Esophagus (tissue), 2 donors: Measurements from ENCODE around the gene ZNF784. TPM values are rescaled to one million over a fixed set of nuclear protein-coding genes. Genes with fewer than 3 reads are reported as not detected.

ENCODE experiments used
- H3K27ac ChIP-seq, 2 donors: one replicate each; pipeline ENCODE4 v1.5.1; 2013; ENCODE audit warnings: low read depth in 2 of 2, mild to moderate bottlenecking in 2 of 2, inconsistent platforms in 1 of 2, low read length in 1 of 2, moderate library complexity in 1 of 2
- H3K27me3 ChIP-seq, 2 donors: one replicate each; pipeline ENCODE4 v1.6.1; 2013; ENCODE audit warnings: low read length in 2 of 2, control low read depth in 1 of 2, mild to moderate bottlenecking in 1 of 2; ENCODE audit not compliant: insufficient read depth in 2 of 2, control insufficient read depth in 1 of 2
- H3K36me3 ChIP-seq, 2 donors: one replicate each; pipeline ENCODE4 v1.6.1; 2013; ENCODE audit warnings: low read length in 1 of 2; ENCODE audit not compliant: control insufficient read depth in 2 of 2, insufficient read depth in 2 of 2
- H3K4me1 ChIP-seq, 2 donors: one replicate each; pipeline ENCODE4 v1.6.1; 2013; ENCODE audit warnings: low read length in 1 of 2; ENCODE audit not compliant: control insufficient read depth in 2 of 2, insufficient read depth in 2 of 2
- H3K4me3 ChIP-seq, 2 donors: one replicate each; pipeline ENCODE4 v1.5.1; 2013; ENCODE audit warnings: low read length in 2 of 2, mild to moderate bottlenecking in 2 of 2, low read depth in 1 of 2, moderate library complexity in 1 of 2
- H3K9me3 ChIP-seq, 2 donors: one replicate each; pipeline ENCODE4 v1.6.1; 2013; ENCODE audit warnings: mild to moderate bottlenecking in 2 of 2, low read depth in 1 of 2, low read length in 1 of 2, moderate library complexity in 1 of 2; ENCODE audit not compliant: control insufficient read depth in 2 of 2, insufficient read depth in 1 of 2
- WGBS, 2 donors: extraction: QIAGEN DNeasy Blood & Tissue Kit; methylation state at CpG; one replicate each; pipeline ENCODE4 v1.1.7; 2013; 5-methylcytosine and 5-hydroxymethylcytosine counted together
- polyA plus RNA-seq, 2 donors: library from polyadenylated mRNA; stranded (reverse); fragments of 200-250 nt; gene quantifications; one replicate each; pipeline ENCODE4 v1.2.3, GENCODE V29; 2013
- donor health status: healthy with polysubstance abuse.
- donor health status: Bipolar disorder and iron deficiency.

ZNF784 gene
- polyA plus RNA-seq, 2 donors, result 5.2 to 5.9 TPM

- H3K27me3 ChIP-seq, result no peaks in the 10 kb centered on the region
- no peaks in the 10 kb centered on the region for H3K9me3 ChIP-seq
- 96 to 97% methylated on average over 38 of the region's 38 CpGs for WGBS, 2 donors
- no peak overlapping the region for H3K4me3 ChIP-seq
- H3K36me3 ChIP-seq, result peaks cover 0 to 31% of the 10 kb centered on the region in 2 donors
- peaks cover 0 to 2% of the 10 kb centered on the region in 2 donors for H3K4me1 ChIP-seq
- H3K27ac ChIP-seq, result no peak overlapping the region
Measured at GRCh38 chr19:55616395-55616875, 7.9 kb downstream of the ZNF784 start.

GRCh38 chr19:55615543-55616394 lies 8.6 kb downstream of the ZNF784 start:
- Histone ChIP-seq H3K4me3 (no peak overlapping the region), H3K27me3 (no peaks in the 10 kb centered on the region), H3K27ac (no peak overlapping the region), H3K4me1 (peaks cover 0 to 3% of the 10 kb centered on the region in 2 donors), H3K9me3 (no peaks in the 10 kb centered on the region), H3K36me3 (peaks cover 0 to 27% of the 10 kb centered on the region in 2 donors)
- WGBS, 2 donors, result 97% methylated on average over 70 to 88 of the region's 88 CpGs

GRCh38 chr19:55614711-55615542 lies 9.4 kb downstream of the ZNF784 start:
- no peak overlapping the region for H3K4me3 ChIP-seq
- peaks cover 0 to 27% of the 10 kb centered on the region in 2 donors for H3K36me3 ChIP-seq
- no peaks in the 10 kb centered on the region for H3K27me3 ChIP-seq
- no peak overlapping the region for H3K27ac ChIP-seq
- 97 to 98% methylated on average over 67 to 98 of the region's 98 CpGs for WGBS, 2 donors
- no peaks in the 10 kb centered on the region for H3K9me3 ChIP-seq
- H3K4me1 ChIP-seq, result peaks cover 0 to 3% of the 10 kb centered on the region in 2 donors

- 95 to 96% methylated on average over 64 to 75 of the region's 75 CpGs for WGBS, 2 donors
- H3K36me3 ChIP-seq, result peaks cover 0 to 27% of the 10 kb centered on the region in 2 donors
Measured at GRCh38 chr19:55613930-55614710, 10.2 kb downstream of the ZNF784 start.

GRCh38 chr19:55613396-55613795 lies 11.0 kb downstream of the ZNF784 start:
- H3K4me1 ChIP-seq, result peaks cover 0 to 3% of the 10 kb centered on the region in 2 donors
- H3K27ac ChIP-seq, result no peak overlapping the region
- H3K4me3 ChIP-seq, result no peak overlapping the region
- H3K36me3 ChIP-seq, result peaks cover 0 to 27% of the 10 kb centered on the region in 2 donors
- WGBS, 2 donors, result 94 to 96% methylated on average over 27 of the region's 27 CpGs
- H3K9me3 ChIP-seq, result no peaks in the 10 kb centered on the region
- H3K27me3 ChIP-seq, result no peaks in the 10 kb centered on the region

More at GRCh38 chr19:55613930-55614710, 10.2 kb downstream of the ZNF784 start:
- Histone ChIP-seq H3K4me1 (peaks cover 0 to 3% of the 10 kb centered on the region in 2 donors), H3K27ac (no peak overlapping the region), H3K27me3 (no peaks in the 10 kb centered on the region), H3K9me3 (no peaks in the 10 kb centered on the region), H3K4me3 (no peak overlapping the region)

DNA sequence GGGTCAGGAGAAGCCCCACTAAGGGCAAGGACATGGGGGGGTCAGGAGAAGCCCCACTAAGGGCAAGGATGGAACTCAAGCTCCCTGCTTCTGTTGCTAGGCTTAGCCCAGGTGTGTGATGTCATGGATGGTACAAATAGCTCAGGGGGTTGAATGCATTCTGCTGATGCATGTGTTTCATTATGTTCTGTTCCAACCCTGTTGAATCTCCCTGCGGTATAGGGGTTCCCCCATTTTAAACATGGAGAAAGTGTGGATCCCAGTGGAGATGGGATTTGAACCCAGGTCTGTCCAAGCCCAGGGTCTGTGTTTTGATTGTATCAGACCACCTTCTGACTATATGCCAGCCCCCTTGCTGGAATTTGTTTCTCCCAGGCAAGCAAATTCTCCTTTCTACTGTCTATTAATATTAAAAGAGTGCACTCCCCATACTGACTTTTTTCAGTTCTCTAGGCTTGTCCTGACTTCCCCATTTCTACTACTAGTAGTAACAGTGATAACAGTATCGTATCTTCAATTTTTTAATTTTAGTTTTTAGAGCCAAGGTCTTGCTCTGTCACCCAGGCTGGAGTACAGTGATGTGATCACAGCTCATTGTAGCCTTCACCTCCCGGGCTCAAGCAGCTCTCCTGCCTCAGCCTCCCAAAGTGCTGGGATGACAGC lies 12.3 kb downstream of the ZNF784 start:
- WGBS, 2 donors, result 78 to 84% methylated on average over 3 of the region's 3 CpGs
- H3K4me1 ChIP-seq, result peaks cover 0 to 3% of the 10 kb centered on the region in 2 donors
- H3K9me3 ChIP-seq, result no peaks in the 10 kb centered on the region
- no peak overlapping the region for H3K4me3 ChIP-seq
- peaks cover 0 to 24% of the 10 kb centered on the region in 2 donors for H3K36me3 ChIP-seq
- H3K27me3 ChIP-seq, result no peaks in the 10 kb centered on the region
- no peak overlapping the region for H3K27ac ChIP-seq

- no peaks in the 10 kb centered on the region for H3K9me3 ChIP-seq
Measured at GRCh38 chr19:55611300-55611982, 12.9 kb downstream of the ZNF784 start.

GRCh38 chr19:55609326-55609725 lies 15.0 kb downstream of the ZNF784 start:
- 93% methylated on average over 5 of the region's 5 CpGs for WGBS, 2 donors
- Histone ChIP-seq H3K4me3 (no peak overlapping the region), H3K36me3 (peaks cover 0 to 3% of the 10 kb centered on the region in 2 donors)

More at GRCh38 chr19:55611300-55611982, 12.9 kb downstream of the ZNF784 start:
- Histone ChIP-seq H3K36me3 (peaks cover 0 to 19% of the 10 kb centered on the region in 2 donors), H3K27me3 (no peaks in the 10 kb centered on the region), H3K4me1 (peaks cover 1 to 3% of the 10 kb centered on the region in 2 donors), H3K27ac (no peak overlapping the region), H3K4me3 (no peak overlapping the region)
- WGBS, 2 donors, result 74 to 75% methylated on average over 15 of the region's 15 CpGs

More at GRCh38 chr19:55609326-55609725, 15.0 kb downstream of the ZNF784 start:
- Histone ChIP-seq H3K9me3 (no peaks in the 10 kb centered on the region), H3K27ac (no peak overlapping the region), H3K4me1 (peaks cover 3 to 7% of the 10 kb centered on the region in 2 donors), H3K27me3 (no peaks in the 10 kb centered on the region)
